ENCODE results near the gene LRRC23.

GRCh38 chr12:6958609-6959057, 54.0 kb downstream of the LRRC23 start:
- TF ChIP-seq CTCF (IDR thresholded peaks at IDR 0.05) (no peak), POLR2A (IDR thresholded peaks at IDR 0.05) (no peak)
